GM19239 (cell line): ENCODE measurements around the gene MBP.

Source experiments
- DNase-seq: peaks from one replicate; pipeline ENCODE4 v3.0.0; 2011; ENCODE audit warnings: low spot score; ENCODE audit not compliant: insufficient read length
- FAIRE-seq: peaks from 2 replicates; lab custom pipeline; 2011; peaks lifted over from hg19 to GRCh38; lab: Jason Lieb, UNC

MBP gene

GRCh38 chr18:77151772-77152520 is 19.4 kb upstream of the MBP start:
- DNase-seq (no peak), FAIRE-seq (peak; percentile 72)

GRCh38 chr18:77151033-77151771 is 18.6 kb upstream of the MBP start:
- DNase-seq (no peak), FAIRE-seq (no peak)

DNA sequence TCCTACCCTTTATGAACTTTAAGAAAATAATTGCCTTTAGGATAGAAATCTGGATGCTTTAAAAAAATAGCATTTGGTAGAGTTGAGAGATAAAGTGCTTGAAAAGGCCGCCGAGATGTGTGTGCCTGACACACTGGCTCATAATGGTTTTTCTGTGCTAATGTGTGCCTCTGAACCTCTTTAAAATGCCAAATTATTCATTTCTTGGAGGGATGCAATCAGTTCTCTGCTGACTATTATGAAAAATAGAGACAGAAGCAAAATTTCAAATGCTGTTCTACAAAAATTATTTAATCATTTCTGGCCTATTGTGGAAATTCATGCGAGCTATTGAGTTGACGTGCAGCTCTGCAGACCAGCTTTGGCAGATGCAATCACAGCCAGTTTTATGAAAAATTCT is 18.0 kb upstream of the MBP start:
- DNase-seq (no peak), FAIRE-seq (no peak)

GRCh38 chr18:77148289-77148688 is 15.7 kb upstream of the MBP start:
- FAIRE-seq (no peak), DNase-seq (no peak)

GRCh38 chr18:77147418-77147852 is 14.9 kb upstream of the MBP start:
- no peak for FAIRE-seq
- DNase-seq, result no peak

- FAIRE-seq (no peak), DNase-seq (no peak)
Measured at GRCh38 chr18:77146249-77147080, 13.9 kb upstream of the MBP start.

DNA sequence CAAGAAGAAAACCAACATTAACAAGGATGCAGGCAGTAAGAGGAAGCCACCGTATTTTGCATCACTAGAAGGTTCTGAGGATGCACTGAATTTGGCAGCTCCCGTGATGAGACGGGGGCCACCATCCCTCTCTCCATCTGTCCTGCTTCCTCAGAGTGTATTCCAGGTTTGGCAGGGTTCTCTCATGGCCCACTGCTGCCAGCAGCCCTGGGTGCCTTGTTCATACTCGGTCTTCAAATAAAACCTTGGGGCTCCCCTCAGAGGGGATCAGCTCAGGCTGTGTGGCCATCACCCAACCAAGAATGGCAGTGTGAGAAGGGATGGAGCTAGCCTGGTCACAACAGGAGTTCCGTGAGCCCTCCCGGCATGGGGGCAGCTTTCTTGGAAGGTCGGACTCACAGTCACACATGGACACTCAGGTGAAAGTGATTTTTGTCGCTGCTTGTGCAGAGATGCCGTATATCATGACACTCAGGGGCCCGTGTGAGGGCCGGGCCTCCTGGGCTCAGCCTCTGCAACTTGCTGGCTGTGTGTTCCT is 12.8 kb upstream of the MBP start:
- DNase-seq, result no peak
- FAIRE-seq, result no peak

- no peak for DNase-seq
- no peak for FAIRE-seq
Measured at GRCh38 chr18:77144451-77145118, 12.0 kb upstream of the MBP start.

GRCh38 chr18:77144046-77144445 is 11.5 kb upstream of the MBP start:
- FAIRE-seq (no peak), DNase-seq (no peak)

GRCh38 chr18:77143196-77143595 is 10.6 kb upstream of the MBP start:
- DNase-seq, result no peak
- no peak for FAIRE-seq

GRCh38 chr18:77141401-77142118 is 9.0 kb upstream of the MBP start:
- DNase-seq (no peak), FAIRE-seq (no peak)

GRCh38 chr18:77140439-77141109 is 8.0 kb upstream of the MBP start:
- DNase-seq (no peak), FAIRE-seq (no peak)

DNA sequence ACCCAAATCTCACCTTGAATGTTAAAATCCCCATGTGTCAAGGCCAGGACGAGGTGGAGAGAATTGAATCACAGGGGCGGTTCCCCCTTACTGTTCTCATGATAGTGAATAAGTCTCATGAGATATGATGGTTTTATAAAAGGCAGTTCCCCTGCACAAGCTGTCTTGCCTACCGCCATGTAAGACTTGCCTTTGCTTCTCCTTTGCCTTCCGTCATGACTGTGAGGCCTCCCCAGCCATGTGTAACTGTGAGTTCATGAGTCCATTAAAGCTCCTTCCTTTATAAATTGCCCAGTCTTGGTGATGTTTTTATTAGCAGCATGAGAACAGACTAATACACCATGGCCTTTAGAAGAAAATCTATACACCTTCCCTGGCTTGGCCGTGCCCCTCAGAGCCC is 7.4 kb upstream of the MBP start:
- FAIRE-seq (no peak), DNase-seq (no peak)

DNA sequence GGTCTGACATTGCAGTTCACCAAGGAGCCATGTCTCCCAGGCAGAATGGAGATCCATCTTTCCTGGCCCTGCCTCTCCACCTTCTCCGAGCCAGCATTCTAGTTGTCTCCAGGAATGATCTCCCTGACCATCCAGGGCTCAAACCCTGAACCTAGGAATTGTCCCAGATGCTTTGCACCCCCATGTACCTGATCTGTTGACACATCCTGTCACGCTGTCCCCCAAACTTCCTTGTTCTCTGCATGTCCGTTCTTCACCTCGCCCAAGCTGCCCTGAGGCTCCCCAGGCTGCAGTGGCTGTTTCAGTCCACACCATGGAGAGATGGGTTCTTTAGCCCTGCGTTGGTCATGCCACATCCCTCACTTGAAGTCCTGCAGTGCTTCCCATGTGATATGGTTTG is 7.0 kb upstream of the MBP start:
- no peak for FAIRE-seq
- DNase-seq, result no peak

- DNase-seq (no peak), FAIRE-seq (no peak)
Measured at GRCh38 chr18:77138270-77138669, 5.7 kb upstream of the MBP start.

DNA sequence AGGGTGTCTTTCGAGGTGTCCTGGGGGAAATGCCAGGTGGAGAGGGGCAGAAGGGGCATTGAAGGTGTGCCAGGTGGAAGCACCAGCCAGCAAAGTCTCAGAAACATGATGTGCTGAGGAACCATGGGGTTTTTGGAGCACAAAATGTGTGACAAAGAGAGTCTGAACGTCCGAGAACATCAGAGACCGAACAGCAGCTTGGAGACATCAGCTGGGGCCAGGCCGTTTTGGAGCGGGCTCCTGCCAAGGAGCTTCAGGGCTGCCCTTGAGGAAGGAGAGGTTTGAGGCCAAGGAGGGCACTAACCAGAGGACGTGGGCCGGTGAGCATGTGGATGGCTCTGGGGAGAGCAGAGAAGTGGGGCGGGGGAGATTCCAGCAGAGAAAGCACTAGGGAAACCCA is 5.3 kb upstream of the MBP start:
- FAIRE-seq (no peak), DNase-seq (no peak)

DNA sequence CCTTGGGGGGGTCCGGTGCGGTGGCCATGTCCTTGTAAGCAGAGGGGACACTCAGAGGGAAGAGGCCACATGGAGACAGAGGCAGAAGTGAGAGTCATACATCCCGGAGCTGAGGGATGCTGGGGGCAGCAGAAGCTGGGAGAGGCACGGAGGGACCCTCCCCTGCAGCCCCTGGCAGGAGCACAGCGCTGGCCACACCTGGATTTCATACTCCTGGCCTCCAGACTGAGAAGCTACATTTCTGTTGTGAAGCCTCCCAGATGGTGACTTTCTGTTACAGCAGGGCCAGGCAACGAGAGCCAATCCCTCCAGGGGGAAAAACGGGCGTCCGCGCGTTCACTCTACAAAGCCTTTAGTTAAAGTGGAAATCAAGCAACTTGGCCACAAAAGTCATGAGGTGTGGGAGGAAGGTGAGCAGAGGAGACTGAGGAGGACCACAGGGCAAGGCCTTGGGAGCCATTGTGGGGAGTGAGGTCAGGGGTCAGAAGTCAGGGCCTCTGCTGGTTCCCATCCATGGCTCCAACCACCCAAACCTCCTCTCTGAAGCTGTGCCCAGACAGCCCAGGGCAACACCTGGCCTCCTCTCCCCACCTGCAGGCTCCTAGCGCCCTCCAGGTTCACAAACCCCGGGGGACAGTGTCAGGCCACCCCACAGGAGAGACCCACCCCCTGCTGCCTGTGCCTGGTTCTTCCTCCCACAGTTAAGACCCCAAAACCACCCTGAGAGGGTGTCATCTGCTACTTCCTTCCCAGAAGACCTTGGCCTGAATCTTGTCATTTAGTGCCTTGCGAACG is 4.5 kb upstream of the MBP start:
- FAIRE-seq, result no peak
- no peak for DNase-seq

DNA sequence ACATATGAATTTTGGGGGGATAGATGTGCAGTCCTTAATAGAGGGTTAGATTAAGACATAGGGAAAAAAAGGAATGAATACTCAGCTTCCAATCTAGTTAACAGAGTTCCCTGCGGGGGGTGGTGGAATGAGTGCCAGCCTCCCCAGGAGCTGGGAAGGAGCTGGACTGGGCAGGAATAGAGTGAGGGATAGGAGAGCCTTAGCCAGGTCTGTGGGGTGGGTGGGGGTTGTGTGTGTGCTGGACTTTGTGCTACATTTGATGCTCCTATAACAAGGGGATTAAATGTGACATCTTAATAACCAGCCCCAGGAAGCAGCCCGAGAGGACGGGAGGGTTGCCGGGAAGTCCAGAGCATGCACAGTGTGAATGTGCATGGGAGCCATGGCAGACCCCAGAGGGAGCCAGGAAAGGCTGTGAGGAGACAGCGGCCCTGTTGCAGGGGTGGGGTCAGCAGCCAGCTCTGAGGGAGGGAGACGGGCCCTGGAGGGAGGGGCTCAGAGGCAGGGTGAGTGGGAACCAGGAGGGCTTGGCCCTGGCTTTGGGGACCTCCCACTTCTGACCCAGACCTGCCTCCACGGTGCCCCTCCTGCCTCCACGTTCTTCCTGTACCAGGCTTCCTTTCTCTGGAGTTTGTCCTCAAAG is 3.6 kb upstream of the MBP start:
- FAIRE-seq (no peak), DNase-seq (no peak)
